ENCODE results near the gene RTL5.

RTL5 gene

GRCh38 chrX:72079607-72080006 is 52.1 kb downstream of the RTL5 start:
- Histone ChIP-seq H3K9ac (ENCODE audit: low read length) (no peak overlapping the region), H3K4me3 (ENCODE audit: low read depth, low read length, poor library complexity, severe bottlenecking) (no peak overlapping the region), H3F3A (ENCODE audit: insufficient read depth, low read length) (no peaks in the 10 kb centered on the region), H3K9me3 (ENCODE audit: low read length) (no peaks in the 10 kb centered on the region), H3K36me3 (ENCODE audit: insufficient read depth, low read length) (no peaks in the 10 kb centered on the region), H3K27ac (ENCODE audit: low read depth, low read length, poor library complexity, severe bottlenecking) (no peak overlapping the region), H3K4me2 (ENCODE audit: low read length) (no peak overlapping the region), H3K27me3 (ENCODE audit: insufficient read depth, low read length) (no peaks in the 10 kb centered on the region), H3K79me2 (ENCODE audit: insufficient read depth, low read length) (no peaks in the 10 kb centered on the region), H2AFZ (ENCODE audit: low read length) (no peak overlapping the region), H4K20me1 (ENCODE audit: insufficient read depth, low read length) (no peaks in the 10 kb centered on the region), H3K4me1 (ENCODE audit: insufficient read depth, low read length, severe bottlenecking) (no peaks in the 10 kb centered on the region), H3K9me2 (ENCODE audit: low read depth, low read length) (no peaks in the 10 kb centered on the region)
- TF ChIP-seq CTCF (IDR thresholded peaks at IDR 0.05; ENCODE audit: low read length) (no peak), EZH2 (IDR thresholded peaks at IDR 0.05; ENCODE audit: borderline replicate concordance, low read length) (no peak)

DNA sequence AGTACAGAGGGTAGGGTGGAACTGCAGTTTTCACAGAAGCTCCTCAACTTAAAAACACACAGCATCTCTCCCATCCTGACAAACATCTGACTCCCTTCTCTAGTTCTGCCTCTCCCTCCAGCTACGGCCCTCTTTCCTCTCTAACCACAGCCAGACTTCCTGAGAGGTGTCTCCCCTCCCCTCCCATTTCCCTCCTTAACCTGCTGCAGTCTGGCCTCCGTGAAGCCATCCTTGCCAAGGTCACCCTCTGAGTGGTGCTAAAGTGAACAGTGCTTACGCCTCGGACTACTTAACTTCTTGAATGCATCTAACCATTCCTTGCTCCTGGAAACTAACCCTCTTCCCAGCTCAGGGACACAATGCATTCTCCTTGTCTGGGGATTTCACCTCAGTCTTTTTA is 53.3 kb downstream of the RTL5 start:
- H3K36me3 ChIP-seq (ENCODE audit: insufficient read depth, low read length): no peaks in the 10 kb centered on the region
- H4K20me1 ChIP-seq (ENCODE audit: insufficient read depth, low read length): no peaks in the 10 kb centered on the region
- no peak overlapping the region for H3K4me3 ChIP-seq (ENCODE audit: low read depth, low read length, poor library complexity, severe bottlenecking)
- H3K4me1 ChIP-seq (ENCODE audit: insufficient read depth, low read length, severe bottlenecking): no peaks in the 10 kb centered on the region
- no peaks in the 10 kb centered on the region for H3K9me3 ChIP-seq (ENCODE audit: low read length)
- no peak overlapping the region for H3K27ac ChIP-seq (ENCODE audit: low read depth, low read length, poor library complexity, severe bottlenecking)
- H3K4me2 ChIP-seq (ENCODE audit: low read length): no peak overlapping the region
- H3K9ac ChIP-seq (ENCODE audit: low read length): no peak overlapping the region
- H3K9me2 ChIP-seq (ENCODE audit: low read depth, low read length): no peaks in the 10 kb centered on the region
- no peak overlapping the region for H2AFZ ChIP-seq (ENCODE audit: low read length)
- no peaks in the 10 kb centered on the region for H3F3A ChIP-seq (ENCODE audit: insufficient read depth, low read length)
- H3K79me2 ChIP-seq (ENCODE audit: insufficient read depth, low read length): no peaks in the 10 kb centered on the region
- TF ChIP-seq EZH2 (IDR thresholded peaks at IDR 0.05; ENCODE audit: borderline replicate concordance, low read length): no peak
- TF ChIP-seq CTCF (IDR thresholded peaks at IDR 0.05; ENCODE audit: low read length): no peak
- no peaks in the 10 kb centered on the region for H3K27me3 ChIP-seq (ENCODE audit: insufficient read depth, low read length)
